H9 (cell line): ENCODE data around the gene NCBP3. TPM values are rescaled to one million over a fixed set of nuclear protein-coding genes. Genes with fewer than 3 reads are reported as not detected.
"Not testable (repeated sequence)": the region's sequence is repeated elsewhere in the genome, so short reads cannot be mapped to it uniquely, and the experiment has no call there.

Source experiments
- DNase-seq: peaks from one replicate; pipeline ENCODE4 v3.0.0-alpha.2; 2017
- H2AFZ ChIP-seq: one replicate; pipeline ENCODE4 v1.6.1; 2013; ENCODE audit warnings: mild to moderate bottlenecking, low read length, control low read depth, moderate library complexity
- H2AK5ac ChIP-seq: 2 replicates; pipeline ENCODE4 v1.6.1; 2013; ENCODE audit warnings: low read length, control low read depth, mixed read lengths; ENCODE audit not compliant: insufficient read length
- H2BK120ac ChIP-seq: one replicate; pipeline ENCODE4 v1.6.1; 2013; ENCODE audit warnings: low read depth, mild to moderate bottlenecking, low read length, control low read depth, inconsistent platforms; ENCODE audit not compliant: poor library complexity, severe bottlenecking
- H2BK12ac ChIP-seq: 2 replicates; pipeline ENCODE4 v1.6.1; 2013; ENCODE audit warnings: low read length, control low read depth, mixed read lengths, low read depth; ENCODE audit not compliant: insufficient read length
- H2BK15ac ChIP-seq: 2 replicates; pipeline ENCODE4 v1.6.1; 2013; ENCODE audit warnings: low read depth, low read length, control low read depth
- H2BK20ac ChIP-seq: one replicate; pipeline ENCODE4 v1.6.1; 2013; ENCODE audit warnings: low read depth, mild to moderate bottlenecking, low read length, control low read depth, inconsistent platforms; ENCODE audit not compliant: poor library complexity, severe bottlenecking
- H2BK5ac ChIP-seq: 2 replicates; pipeline ENCODE4 v1.6.1; 2013; ENCODE audit warnings: low read length, control low read depth, mixed read lengths; ENCODE audit not compliant: insufficient read length
- H3K14ac ChIP-seq: 2 replicates; pipeline ENCODE4 v1.6.1; 2013; ENCODE audit warnings: low read length, control low read depth; ENCODE audit not compliant: insufficient read depth
- H3K18ac ChIP-seq: 2 replicates; pipeline ENCODE4 v1.6.1; 2013; ENCODE audit warnings: low read depth, mild to moderate bottlenecking, mixed read lengths, low read length, control low read depth; ENCODE audit not compliant: insufficient read length
- H3K23ac ChIP-seq: 2 replicates; pipeline ENCODE4 v1.6.1; 2013; ENCODE audit warnings: low read length, control low read depth, mixed read lengths, low read depth; ENCODE audit not compliant: insufficient read length
- H3K23me2 ChIP-seq: 2 replicates; pipeline ENCODE4 v1.6.1; 2013; ENCODE audit warnings: low read depth, mild to moderate bottlenecking, mixed read lengths, low read length, control low read depth; ENCODE audit not compliant: insufficient read length, poor library complexity, severe bottlenecking
- H3K27ac ChIP-seq: 2 replicates; pipeline ENCODE4 v1.5.1; 2013; ENCODE audit warnings: low read length, control low read depth, mixed read lengths, low read depth; ENCODE audit not compliant: insufficient read length
- H3K27me3 ChIP-seq: 2 replicates; pipeline ENCODE4 v1.6.1; 2013; ENCODE audit warnings: low read length, control low read depth, inconsistent platforms; ENCODE audit not compliant: insufficient read depth
- H3K4ac ChIP-seq: 2 replicates; pipeline ENCODE4 v1.6.1; 2013; ENCODE audit warnings: low read depth, mild to moderate bottlenecking, control low read depth, inconsistent platforms, low read length, moderate library complexity
- H3K4me1 ChIP-seq: 2 replicates; pipeline ENCODE4 v1.6.1; 2013; ENCODE audit warnings: low read length, control low read depth, inconsistent platforms; ENCODE audit not compliant: insufficient read depth
- H3K4me2 ChIP-seq: 2 replicates; pipeline ENCODE4 v1.6.1; 2013; ENCODE audit warnings: low read length, control low read depth, mixed read lengths; ENCODE audit not compliant: insufficient read length, insufficient read depth
- H3K56ac ChIP-seq: 2 replicates; pipeline ENCODE4 v1.6.1; 2013; ENCODE audit warnings: low read depth, mild to moderate bottlenecking, mixed read lengths, low read length, control low read depth; ENCODE audit not compliant: insufficient read length
- H3K79me1 ChIP-seq: 2 replicates; pipeline ENCODE4 v1.6.1; 2013; ENCODE audit warnings: low read depth, mild to moderate bottlenecking, moderate library complexity, low read length, control low read depth, inconsistent platforms; ENCODE audit not compliant: insufficient read depth, poor library complexity, severe bottlenecking
- H3K79me2 ChIP-seq: 2 replicates; pipeline ENCODE4 v1.6.1; 2013; ENCODE audit warnings: low read length, control low read depth, inconsistent platforms; ENCODE audit not compliant: insufficient read depth
- H3K9ac ChIP-seq: 2 replicates; pipeline ENCODE4 v1.6.1; 2013; ENCODE audit warnings: low read length, control low read depth, mixed read lengths; ENCODE audit not compliant: insufficient read length; ENCODE audit errors: extremely low read depth
- H3K9me3 ChIP-seq: one replicate; pipeline ENCODE4 v1.6.1; 2013; ENCODE audit warnings: low read depth, low read length, inconsistent platforms; ENCODE audit not compliant: control insufficient read depth
- H3T11ph ChIP-seq: one replicate; pipeline ENCODE4 v1.6.1; 2013; ENCODE audit warnings: mild to moderate bottlenecking, low read length, control low read depth, inconsistent platforms
- H4K20me1 ChIP-seq: one replicate; pipeline ENCODE4 v1.6.1; 2013; ENCODE audit not compliant: control insufficient read depth, insufficient read length, insufficient read depth
- H4K5ac ChIP-seq: 2 replicates; pipeline ENCODE4 v1.6.1; 2013; ENCODE audit warnings: low read depth, mild to moderate bottlenecking, mixed read lengths, low read length, control low read depth; ENCODE audit not compliant: insufficient read length
- H4K8ac ChIP-seq: replicated peaks from 2 replicates; pipeline ENCODE4 v1.6.1; 2013; ENCODE audit warnings: low read length, control low read depth, mixed read lengths, low read depth; ENCODE audit not compliant: insufficient read length
- H4K91ac ChIP-seq: 2 replicates; pipeline ENCODE4 v1.6.1; 2013; ENCODE audit warnings: low read depth, mild to moderate bottlenecking, moderate library complexity, mixed read lengths, low read length, control low read depth; ENCODE audit not compliant: insufficient read length
- H3K27ac Mint-ChIP-seq, 3 experiments: 2 replicates in 2 of 3; 3 replicates in 1 of 3; pipeline ENCODE4 v1.8.0; 2020 to 2021; ENCODE audit warnings: mixed read lengths in 3 of 3, mild to moderate bottlenecking in 1 of 3, moderate library complexity in 1 of 3
- H3K27me3 Mint-ChIP-seq: 2 replicates; pipeline ENCODE4 v1.8.0; 2021; ENCODE audit warnings: low read depth, mild to moderate bottlenecking, moderate library complexity, mixed read lengths
- H3K36me3 Mint-ChIP-seq, 3 experiments: 2 replicates in 2 of 3; 3 replicates in 1 of 3; pipeline ENCODE4 v1.8.0; 2020 to 2021; ENCODE audit warnings: low read depth in 3 of 3, mixed read lengths in 3 of 3; ENCODE audit not compliant: insufficient read depth in 1 of 3
- H3K4me1 Mint-ChIP-seq, 2 experiments: 2 replicates each; pipeline ENCODE4 v1.8.0; 2020; ENCODE audit warnings: mixed read lengths in 2 of 2
- H3K4me3 Mint-ChIP-seq, 2 experiments: 2 replicates in 1 of 2; 3 replicates in 1 of 2; pipeline ENCODE4 v1.8.0; 2020 to 2021; ENCODE audit warnings: mild to moderate bottlenecking in 2 of 2, mixed read lengths in 2 of 2, moderate library complexity in 1 of 2
- H3K9me3 Mint-ChIP-seq, 2 experiments: 2 replicates in 1 of 2; 3 replicates in 1 of 2; pipeline ENCODE4 v1.8.0; 2020; ENCODE audit warnings: mild to moderate bottlenecking in 2 of 2, mixed read lengths in 2 of 2, moderate library complexity in 1 of 2
- CTCF ChIP-seq: fragments of 200-600 bp; sonication (generic); conservative IDR thresholded peaks from 3 replicates; pipeline ENCODE4 v1.8.0; 2021; ENCODE audit warnings: antibody characterized with exemption, mild to moderate bottlenecking
- WGBS: extraction: QIAGEN DNeasy Blood & Tissue Kit; methylation state at CpG from one replicate; pipeline ENCODE4 v1.1.7; 2013; ENCODE audit warnings: missing lambda C conversion rate, low lambda C conversion rate, mixed read lengths; ENCODE audit not compliant: insufficient read length; ENCODE audit errors: extremely low coverage; 5-methylcytosine and 5-hydroxymethylcytosine counted together
- total RNA-seq: library from RNA; stranded (reverse); gene quantifications from 2 replicates; pipeline ENCODE4 v1.2.1, GENCODE V29; 2021

Gene NCBP3
- total RNA-seq, 1 experiment from 2014 or later: 45.7 TPM

- Histone ChIP-seq H2BK5ac (no peak overlapping the region), H3T11ph (no peak overlapping the region), H3K18ac (no peak overlapping the region), H3K4me1 (no peaks in the 10 kb centered on the region), H4K8ac (no peak overlapping the region), H3K9ac (no peak overlapping the region), H3K56ac (no peak overlapping the region), H4K20me1 (no peaks in the 10 kb centered on the region), H2BK15ac (no peak overlapping the region), H3K27me3 (no peaks in the 10 kb centered on the region), H3K23me2 (peaks cover 4% of the 10 kb centered on the region), H3K4me2 (no peak overlapping the region), H3K14ac (no peak overlapping the region), H2BK12ac (no peak overlapping the region), H3K23ac (no peak overlapping the region), H3K79me2 (no peaks in the 10 kb centered on the region), H2BK120ac (no peak overlapping the region), H3K79me1 (no peaks in the 10 kb centered on the region), H2AFZ (no peak overlapping the region), H4K91ac (no peak overlapping the region), H3K4ac (no peak overlapping the region), H2BK20ac (no peak overlapping the region), H3K27ac (no peak overlapping the region), H3K9me3 (no peaks in the 10 kb centered on the region), H2AK5ac (no peak overlapping the region), H4K5ac (no peak overlapping the region)
- Mint-ChIP-seq H3K27ac (no peak overlapping the region), H3K36me3 (peaks cover 2 to 9% (median 3%) of the 10 kb centered on the region in 3 experiments; a peak in 3 of 7 replicates), H3K9me3 (peaks cover 6 to 7% of the 10 kb centered on the region in 2 experiments; a peak in 4 of 5 replicates), H3K27me3 (peaks cover 4% of the 10 kb centered on the region; the same call in 1 of the 2 replicates), H3K4me1 (peaks cover 2 to 3% of the 10 kb centered on the region in 2 experiments; a peak in 2 of 4 replicates), H3K4me3 (no peak overlapping the region)
- no CpG with 5 or more reads among the region's 16 CpGs for WGBS
- DNase-seq: no peak
- TF ChIP-seq CTCF: no peak
Measured at GRCh38 chr17:3857261-3858105, 11.4 kb upstream of the NCBP3 start.

DNA sequence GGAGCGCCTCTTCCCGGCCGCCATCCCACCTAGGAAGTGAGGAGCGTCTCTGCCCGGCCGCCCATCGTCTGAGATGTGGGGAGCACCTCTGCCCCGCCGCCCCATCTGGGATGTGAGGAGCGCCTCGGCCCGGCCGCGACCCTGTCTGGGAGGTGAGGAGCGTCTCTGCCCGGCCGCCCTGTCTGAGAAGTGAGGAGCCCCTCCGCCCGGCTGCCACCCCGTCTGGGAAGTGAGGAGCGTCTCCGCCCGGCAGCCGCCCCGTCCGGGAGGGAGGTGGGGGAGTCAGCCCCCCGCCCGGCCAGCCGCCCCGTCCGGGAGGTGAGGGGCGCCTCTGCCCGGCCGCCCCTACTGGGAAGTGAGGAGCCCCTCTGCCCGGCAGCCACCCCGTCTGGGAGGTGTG lies 8.2 kb upstream of the NCBP3 start:
- not testable (repeated sequence) for H3K79me2 ChIP-seq, H2BK20ac ChIP-seq, H3K18ac ChIP-seq, H2BK15ac ChIP-seq, H3K27ac ChIP-seq, H2AFZ ChIP-seq, H2AK5ac ChIP-seq, H4K91ac ChIP-seq, H4K20me1 ChIP-seq, H3K27ac Mint-ChIP-seq, H2BK12ac ChIP-seq, H3K4me1 Mint-ChIP-seq, H3T11ph ChIP-seq, H3K4me1 ChIP-seq, H3K4me2 ChIP-seq, H2BK5ac ChIP-seq, H2BK120ac ChIP-seq, H3K9ac ChIP-seq, H3K23me2 ChIP-seq, H3K9me3 Mint-ChIP-seq, H3K23ac ChIP-seq, H3K4ac ChIP-seq, H3K36me3 Mint-ChIP-seq, H3K56ac ChIP-seq, H3K27me3 ChIP-seq, H3K79me1 ChIP-seq, H3K9me3 ChIP-seq, H4K5ac ChIP-seq, H3K14ac ChIP-seq, H4K8ac ChIP-seq, H3K4me3 Mint-ChIP-seq, DNase-seq
- peaks cover 22% of the 10 kb centered on the region for H3K27me3 Mint-ChIP-seq
- WGBS: no CpG with 5 or more reads among the region's 36 CpGs
